ENCODE data around the gene CDC25B. TPM values are rescaled to one million over a fixed set of nuclear protein-coding genes. Genes with fewer than 3 reads are reported as not detected.
A peak's percentile ranks its signal among the peaks of the same experiment; 100 is the strongest.

Gene CDC25B
- total RNA-seq, 1 donor, result 51.0 TPM

GRCh38 chr20:3751675-3752385 lies 44.3 kb upstream of the CDC25B start:
- H3K4me3 ChIP-seq (ENCODE audit: low read depth, low read length), result no peak overlapping the region
- TF ChIP-seq CTCF (IDR thresholded peaks at IDR 0.05; ENCODE audit: insufficient read depth, low read length), result no peak
- DNase-seq (ENCODE audit: low read depth), result no peak

GRCh38 chr20:3752386-3752759 lies 43.7 kb upstream of the CDC25B start:
- H3K4me3 ChIP-seq (ENCODE audit: low read depth, low read length), result no peak overlapping the region
- peak; percentile 2 for TF ChIP-seq CTCF (IDR thresholded peaks at IDR 0.05; ENCODE audit: insufficient read depth, low read length)
- DNase-seq (ENCODE audit: low read depth), result no peak

- DNase-seq (ENCODE audit: low read depth), result peak; percentile 82
- peak; percentile 92 for TF ChIP-seq CTCF (IDR thresholded peaks at IDR 0.05; ENCODE audit: insufficient read depth, low read length)
These were observed 43.0 kb upstream of the CDC25B start for GRCh38 chr20:3753098-3753497.

GRCh38 chr20:3753501-3754275 lies 42.4 kb upstream of the CDC25B start:
- DNase-seq (ENCODE audit: low read depth), result no peak
- H3K4me3 ChIP-seq (ENCODE audit: low read depth, low read length), result no peak overlapping the region
- TF ChIP-seq CTCF (IDR thresholded peaks at IDR 0.05; ENCODE audit: insufficient read depth, low read length), result no peak

More at GRCh38 chr20:3753098-3753497, 43.0 kb upstream of the CDC25B start:
- H3K4me3 ChIP-seq (ENCODE audit: low read depth, low read length), result no peak overlapping the region

- no peak for TF ChIP-seq CTCF (IDR thresholded peaks at IDR 0.05; ENCODE audit: insufficient read depth, low read length)
- H3K4me3 ChIP-seq (ENCODE audit: low read depth, low read length), result no peak overlapping the region
- no peak for DNase-seq (ENCODE audit: low read depth)
These were observed 41.9 kb upstream of the CDC25B start for GRCh38 chr20:3754276-3754630.

- no peak for DNase-seq (ENCODE audit: low read depth)
- TF ChIP-seq CTCF (IDR thresholded peaks at IDR 0.05; ENCODE audit: insufficient read depth, low read length), result no peak
These were observed 40.8 kb upstream of the CDC25B start for GRCh38 chr20:3755269-3755668.

More at GRCh38 chr20:3755269-3755668, 40.8 kb upstream of the CDC25B start:
- H3K4me3 ChIP-seq (ENCODE audit: low read depth, low read length), result no peak overlapping the region

All from fibroblast of the aortic adventitia (primary cell).